Fibroblast of lung (primary cell): ENCODE measurements around the gene LTV1. TPM values are rescaled to one million over a fixed set of nuclear protein-coding genes. Genes with fewer than 3 reads are reported as not detected.

ENCODE experiments used
- DNase-seq, 2 donors: peaks; one replicate each; pipeline versions ENCODE4 v3.0.0 to v3.0.0-alpha.2; 2010; ENCODE audit warnings: low read depth in 2 of 2
- H2AFZ ChIP-seq: 2 replicates; pipeline ENCODE4 v1.5.1; 2012; ENCODE audit warnings: low read length, control low read depth, inconsistent platforms
- H3K27ac ChIP-seq: 2 replicates; pipeline ENCODE4 v1.5.1; 2011; ENCODE audit warnings: low read length, control low read depth; ENCODE audit not compliant: insufficient read depth
- H3K27me3 ChIP-seq: 2 replicates; pipeline ENCODE4 v1.5.1; 2011; ENCODE audit warnings: mild to moderate bottlenecking, low read length; ENCODE audit not compliant: control insufficient read depth, insufficient read depth
- H3K36me3 ChIP-seq: 2 replicates; pipeline ENCODE4 v1.5.1; 2011; ENCODE audit warnings: low read length; ENCODE audit not compliant: control insufficient read depth, insufficient read depth
- H3K4me1 ChIP-seq: 2 replicates; pipeline ENCODE4 v1.5.1; 2011; ENCODE audit warnings: low read length; ENCODE audit not compliant: control insufficient read depth, insufficient read depth; ENCODE audit errors: extremely low read depth
- H3K4me2 ChIP-seq: 2 replicates; pipeline ENCODE4 v1.5.1; 2011; ENCODE audit warnings: low read length, control low read depth; ENCODE audit not compliant: insufficient read depth; ENCODE audit errors: extremely low read depth
- H3K4me3 ChIP-seq, 4 experiments: fragments of 200-600 bp in 1 of 4; sonication (generic) in 1 of 4; replicated peaks in 1 of 4; 2 replicates each; pipeline ENCODE4 v1.5.1; 2011 to 2016; ENCODE audit warnings: low read length in 4 of 4, low read depth in 3 of 4, mild to moderate bottlenecking in 3 of 4, control low read depth in 2 of 4, inconsistent platforms in 1 of 4, mixed read lengths in 1 of 4; ENCODE audit not compliant: insufficient read depth in 1 of 4; ENCODE audit errors: control extremely low read depth in 1 of 4
- H3K79me2 ChIP-seq: 2 replicates; pipeline ENCODE4 v1.5.1; 2012; ENCODE audit warnings: mild to moderate bottlenecking, low read length, inconsistent platforms; ENCODE audit not compliant: control insufficient read depth, insufficient read depth
- H3K9ac ChIP-seq: 2 replicates; pipeline ENCODE4 v1.5.1; 2011; ENCODE audit warnings: mild to moderate bottlenecking, low read length, control low read depth; ENCODE audit not compliant: insufficient read depth
- H3K9me3 ChIP-seq: 2 replicates; pipeline ENCODE4 v1.5.1; 2012; ENCODE audit warnings: low read depth, low read length; ENCODE audit not compliant: control insufficient read depth, insufficient read depth
- H4K20me1 ChIP-seq: 2 replicates; pipeline ENCODE4 v1.5.1; 2011; ENCODE audit warnings: low read length; ENCODE audit not compliant: control insufficient read depth, insufficient read depth; ENCODE audit errors: extremely low read depth
- EZH2 ChIP-seq: IDR thresholded peaks from 2 replicates; pipeline ENCODE4 v1.5.1; 2012; ENCODE audit warnings: low read length, control low read depth, mild to moderate bottlenecking; ENCODE audit errors: missing control alignments
- polyA plus RNA-seq, 2 donors: library from polyadenylated mRNA; depleted of rRNA in 1 of 2; stranded (reverse) in 1 of 2; unstranded in 1 of 2; fragments of >200 nt; gene quantifications; 2 replicates each; pipeline ENCODE4 v1.2.1, GENCODE V29; 2011 to 2012; ENCODE audit warnings: missing spikeins in 1 of 2
- total RNA-seq: library from RNA; depleted of rRNA; stranded (reverse); fragments of >200 nt; gene quantifications from 2 replicates; pipeline ENCODE4 v1.2.1, GENCODE V29; 2014
- TF ChIP-seq, protein P1 (sequence below), 2 donors: IDR thresholded peaks in 1 of 2; conservative IDR thresholded peaks in 1 of 2; 1 replicate in 1 of 2; 2 replicates in 1 of 2; pipeline ENCODE4 v1.5.1; 2011 to 2012; ENCODE audit warnings: low read length in 2 of 2, control low read depth in 1 of 2, inconsistent platforms in 1 of 2, low read depth in 1 of 2, mild to moderate bottlenecking in 1 of 2

LTV1 gene
- total and polyA plus RNA-seq, 2 donors (not counting 1 experiment from before 2014, with no cell fraction given) = 18.2 to 30.2 TPM

- Histone ChIP-seq H3K79me2 (no peaks in the 10 kb centered on the region), H3K36me3 (peaks cover 9% of the 10 kb centered on the region), H3K9ac (no peak overlapping the region), H3K27ac (no peak overlapping the region), H4K20me1 (no peaks in the 10 kb centered on the region), H3K4me1 (no peaks in the 10 kb centered on the region), H2AFZ (no peak overlapping the region), H3K27me3 (no peaks in the 10 kb centered on the region), H3K4me3 (no peak overlapping the region), H3K9me3 (no peaks in the 10 kb centered on the region), H3K4me2 (no peak overlapping the region)
- DNase-seq = no peak
- TF ChIP-seq, protein P1, sequence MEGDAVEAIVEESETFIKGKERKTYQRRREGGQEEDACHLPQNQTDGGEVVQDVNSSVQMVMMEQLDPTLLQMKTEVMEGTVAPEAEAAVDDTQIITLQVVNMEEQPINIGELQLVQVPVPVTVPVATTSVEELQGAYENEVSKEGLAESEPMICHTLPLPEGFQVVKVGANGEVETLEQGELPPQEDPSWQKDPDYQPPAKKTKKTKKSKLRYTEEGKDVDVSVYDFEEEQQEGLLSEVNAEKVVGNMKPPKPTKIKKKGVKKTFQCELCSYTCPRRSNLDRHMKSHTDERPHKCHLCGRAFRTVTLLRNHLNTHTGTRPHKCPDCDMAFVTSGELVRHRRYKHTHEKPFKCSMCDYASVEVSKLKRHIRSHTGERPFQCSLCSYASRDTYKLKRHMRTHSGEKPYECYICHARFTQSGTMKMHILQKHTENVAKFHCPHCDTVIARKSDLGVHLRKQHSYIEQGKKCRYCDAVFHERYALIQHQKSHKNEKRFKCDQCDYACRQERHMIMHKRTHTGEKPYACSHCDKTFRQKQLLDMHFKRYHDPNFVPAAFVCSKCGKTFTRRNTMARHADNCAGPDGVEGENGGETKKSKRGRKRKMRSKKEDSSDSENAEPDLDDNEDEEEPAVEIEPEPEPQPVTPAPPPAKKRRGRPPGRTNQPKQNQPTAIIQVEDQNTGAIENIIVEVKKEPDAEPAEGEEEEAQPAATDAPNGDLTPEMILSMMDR (conservative IDR thresholded peaks at IDR 0.05 in 1 of 2, IDR thresholded peaks at IDR 0.05 in 1 of 2; ENCODE audit: low read depth in 1 of 2, low read length in 2 of 2) = no peak
- no peak for TF ChIP-seq EZH2
Measured at GRCh38 chr6:143857651-143858050, 14.5 kb downstream of the LTV1 start.

- H3K4me2 ChIP-seq = no peak overlapping the region
- no peak overlapping the region for H3K27ac ChIP-seq
- no peaks in the 10 kb centered on the region for H4K20me1 ChIP-seq
- DNase-seq = no peak
- H3K4me3 ChIP-seq = no peak overlapping the region
- TF ChIP-seq EZH2 = no peak
- TF ChIP-seq, protein P1 (conservative IDR thresholded peaks at IDR 0.05 in 1 of 2, IDR thresholded peaks at IDR 0.05 in 1 of 2; ENCODE audit: low read depth in 1 of 2, low read length in 2 of 2) = no peak
- no peaks in the 10 kb centered on the region for H3K9me3 ChIP-seq
- no peaks in the 10 kb centered on the region for H3K4me1 ChIP-seq
- no peak overlapping the region for H2AFZ ChIP-seq
- peaks cover 9% of the 10 kb centered on the region for H3K36me3 ChIP-seq
- no peak overlapping the region for H3K9ac ChIP-seq
- no peaks in the 10 kb centered on the region for H3K79me2 ChIP-seq
- H3K27me3 ChIP-seq = no peaks in the 10 kb centered on the region
Measured at GRCh38 chr6:143859891-143860660, 16.9 kb downstream of the LTV1 start.

- no peaks in the 10 kb centered on the region for H3K9me3 ChIP-seq
- H3K36me3 ChIP-seq = peaks cover 6% of the 10 kb centered on the region
Measured at GRCh38 chr6:143863771-143864170, 20.6 kb downstream of the LTV1 start.

More at GRCh38 chr6:143863771-143864170, 20.6 kb downstream of the LTV1 start:
- H3K4me3 ChIP-seq = no peak overlapping the region
- DNase-seq = no peak
- TF ChIP-seq, protein P1 (conservative IDR thresholded peaks at IDR 0.05 in 1 of 2, IDR thresholded peaks at IDR 0.05 in 1 of 2; ENCODE audit: low read depth in 1 of 2, low read length in 2 of 2) = no peak
- no peak for TF ChIP-seq EZH2
- H3K4me2 ChIP-seq = no peak overlapping the region
- no peaks in the 10 kb centered on the region for H3K79me2 ChIP-seq
- no peak overlapping the region for H3K9ac ChIP-seq
- H4K20me1 ChIP-seq = no peaks in the 10 kb centered on the region
- no peaks in the 10 kb centered on the region for H3K27me3 ChIP-seq
- no peaks in the 10 kb centered on the region for H3K4me1 ChIP-seq
- no peak overlapping the region for H2AFZ ChIP-seq
- no peak overlapping the region for H3K27ac ChIP-seq
